ENCODE data around the gene SEC14L3.

The SEC14L3 gene

GRCh38 chr22:30421695-30422480 lies 49.9 kb downstream of the SEC14L3 start:
- no peak for DNase-seq

- DNase-seq, result no peak
These were observed 51.3 kb downstream of the SEC14L3 start for GRCh38 chr22:30420347-30421125.

DNA sequence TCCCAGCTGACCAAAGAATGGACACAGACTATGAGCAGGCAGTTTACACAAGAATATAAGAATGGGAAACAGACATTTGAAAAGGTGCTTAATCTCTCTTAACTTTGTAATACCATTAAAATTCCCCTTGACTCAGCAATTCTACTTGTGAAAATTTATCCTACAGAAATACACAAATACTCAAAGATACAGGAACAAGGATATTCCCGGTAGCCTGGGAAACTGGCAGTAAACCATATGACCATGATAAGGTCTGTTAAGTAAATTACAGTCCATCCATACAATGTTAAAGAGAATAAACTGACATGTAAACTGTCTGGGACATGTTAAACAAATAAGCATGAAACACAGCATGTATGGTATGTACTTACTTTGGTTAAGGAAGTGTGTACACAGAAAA lies 55.0 kb downstream of the SEC14L3 start:
- no peak for DNase-seq

- DNase-seq, result no peak
These were observed 55.4 kb downstream of the SEC14L3 start for GRCh38 chr22:30416403-30416802.

DNA sequence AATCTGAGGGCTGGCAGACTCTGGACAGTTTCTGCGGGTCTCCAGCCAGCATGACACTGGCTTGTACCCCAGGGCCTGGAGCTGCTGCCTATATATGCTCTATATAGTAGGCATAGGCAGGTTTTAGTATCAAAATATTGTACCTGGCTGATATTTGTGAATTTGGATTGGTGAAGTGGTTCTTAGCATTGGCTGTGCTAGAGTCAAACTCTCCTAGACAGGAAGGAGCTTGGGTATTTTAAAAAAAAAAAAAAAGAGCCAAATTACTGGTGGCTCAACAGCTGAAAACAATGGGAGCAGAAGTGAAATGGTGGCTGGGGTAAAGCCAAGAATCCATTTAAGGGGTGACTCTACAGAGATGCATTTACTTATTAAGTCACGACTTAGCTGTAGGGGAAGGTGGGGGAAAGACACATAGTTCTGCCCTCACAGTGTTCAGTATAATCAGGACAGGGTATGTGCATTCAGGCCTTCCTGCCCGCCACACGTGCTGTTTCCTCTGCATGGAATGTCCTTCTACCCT lies 57.2 kb downstream of the SEC14L3 start:
- DNase-seq, result no peak

DNA sequence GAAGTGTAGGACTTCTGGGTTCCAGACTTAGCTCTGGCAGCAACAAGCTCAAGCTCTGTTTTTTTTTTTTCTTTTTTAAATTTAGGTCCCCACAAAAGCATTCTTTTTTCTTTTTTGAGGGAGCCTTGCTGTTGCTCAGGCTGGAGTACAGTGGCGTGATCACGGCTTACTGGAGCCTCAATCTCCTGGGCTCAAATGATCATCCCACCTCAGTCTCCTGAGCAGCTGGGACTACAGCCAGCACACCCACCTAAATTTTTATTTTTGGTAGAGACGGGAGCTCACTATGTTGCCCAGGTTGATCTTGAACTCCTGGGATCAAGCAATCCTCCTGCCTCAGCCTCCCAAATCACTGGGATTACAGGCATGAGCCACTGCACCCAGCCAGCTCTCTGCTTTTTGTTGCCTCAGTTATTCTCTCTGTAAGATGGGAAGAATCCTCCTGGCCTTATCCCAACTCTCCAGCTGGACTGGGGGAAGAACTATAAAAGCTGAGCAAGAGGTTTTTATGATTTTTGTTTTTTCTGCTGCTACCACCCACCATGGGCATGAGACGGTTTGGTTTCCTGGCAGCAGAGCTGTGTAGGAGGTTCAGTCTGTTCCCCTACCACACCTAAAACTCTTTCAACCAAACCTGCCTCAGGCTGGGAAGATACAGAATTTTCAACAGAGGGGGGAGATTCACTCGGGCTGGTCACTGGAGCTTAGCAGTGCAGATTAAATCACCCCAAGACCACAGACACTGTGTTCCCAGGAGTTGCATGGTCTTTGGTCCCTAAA lies 57.9 kb downstream of the SEC14L3 start:
- no peak for DNase-seq

DNA sequence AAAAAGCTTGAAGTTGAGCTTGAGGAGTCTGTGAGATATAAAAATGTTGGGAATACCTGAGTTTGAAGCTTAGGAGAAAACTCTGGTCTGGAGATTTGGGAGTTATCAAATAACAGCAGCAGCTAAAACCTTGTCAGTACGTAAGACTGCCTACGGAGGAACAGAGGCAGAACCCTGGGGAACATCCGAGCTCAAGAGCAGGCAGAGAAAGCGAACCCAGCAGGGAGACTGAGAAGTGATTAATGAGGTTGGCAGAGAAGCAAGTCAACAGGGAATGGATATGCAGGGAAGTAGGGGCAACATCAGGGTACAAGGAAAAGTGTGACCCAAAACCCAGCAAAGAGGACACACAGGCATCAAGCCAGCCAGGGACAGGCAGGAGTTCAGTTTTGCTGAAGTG lies 58.8 kb downstream of the SEC14L3 start:
- DNase-seq, result no peak

GRCh38 chr22:30411780-30412179 lies 60.0 kb downstream of the SEC14L3 start:
- DNase-seq, result no peak
